HG02884 (cell line): Measurements from ENCODE around the gene DNAI4.
"Not testable (repeated sequence)": the region's sequence is repeated elsewhere in the genome, so short reads cannot be mapped to it uniquely, and the experiment has no call there.

Experiments
- ATAC-seq: cut with Tn5 transposase; IDR thresholded peaks from one replicate; pipeline ENCODE4 v1.9.1; 2021; ENCODE audit warnings: mild to moderate bottlenecking, moderate library complexity; ENCODE audit not compliant: unreplicated experiment

Gene DNAI4

GRCh38 chr1:66929999-66930822 lies 5.6 kb upstream of the DNAI4 start:
- peak; percentile 59 for ATAC-seq

GRCh38 chr1:66929691-66929998 lies 5.0 kb upstream of the DNAI4 start:
- ATAC-seq: no peak

- no peak for ATAC-seq
These were observed 4.6 kb upstream of the DNAI4 start for GRCh38 chr1:66929146-66929688.

GRCh38 chr1:66927528-66927927 lies 2.9 kb upstream of the DNAI4 start:
- no peak for ATAC-seq

GRCh38 chr1:66925944-66926343 lies 1.3 kb upstream of the DNAI4 start:
- no peak for ATAC-seq

DNA sequence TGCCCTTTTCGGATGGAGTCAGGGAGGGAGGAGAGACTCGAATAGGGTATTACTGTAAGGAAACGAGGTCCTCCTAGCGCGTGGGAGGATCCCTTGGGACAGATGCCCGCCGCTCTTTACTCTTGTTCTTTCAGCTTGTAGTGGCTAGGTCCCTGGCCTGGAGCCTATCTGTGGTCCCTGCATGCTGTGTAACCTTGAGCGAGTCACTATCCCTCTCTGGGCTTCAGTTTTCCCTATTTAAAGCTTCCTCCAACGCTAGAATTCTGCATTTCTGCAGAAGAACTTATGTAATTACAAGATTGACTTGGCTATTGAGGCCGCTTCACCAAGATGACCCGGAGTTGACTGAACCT lies 878 bp upstream of the DNAI4 start:
- ATAC-seq: peak; percentile 1

- ATAC-seq: no peak
These were observed 4.1 kb downstream of the DNAI4 start for GRCh38 chr1:66920543-66920942.

- ATAC-seq: no peak
These were observed 4.8 kb downstream of the DNAI4 start for GRCh38 chr1:66919828-66920227.

DNA sequence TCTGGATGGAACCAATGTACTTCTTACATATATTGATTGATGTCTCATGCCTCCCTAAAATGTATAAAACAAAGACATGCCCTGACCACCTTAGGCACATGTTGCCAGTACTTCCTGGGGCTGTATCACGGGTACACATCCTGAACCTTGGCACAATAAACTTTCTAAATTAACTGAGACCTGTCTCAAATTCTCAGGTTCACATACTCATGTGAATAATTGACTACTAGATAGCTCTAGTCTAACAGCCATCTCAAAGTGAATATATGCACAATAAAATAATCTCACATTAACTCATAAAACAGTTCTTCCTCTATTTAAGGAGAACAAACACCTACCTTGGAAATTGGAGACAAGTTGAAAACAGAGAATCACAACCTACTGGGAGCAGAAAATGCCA lies 5.6 kb downstream of the DNAI4 start:
- ATAC-seq: no peak

GRCh38 chr1:66917476-66917875 lies 7.2 kb downstream of the DNAI4 start:
- no peak for ATAC-seq

- ATAC-seq: no peak
These were observed 8.3 kb downstream of the DNAI4 start for GRCh38 chr1:66916320-66916719.

DNA sequence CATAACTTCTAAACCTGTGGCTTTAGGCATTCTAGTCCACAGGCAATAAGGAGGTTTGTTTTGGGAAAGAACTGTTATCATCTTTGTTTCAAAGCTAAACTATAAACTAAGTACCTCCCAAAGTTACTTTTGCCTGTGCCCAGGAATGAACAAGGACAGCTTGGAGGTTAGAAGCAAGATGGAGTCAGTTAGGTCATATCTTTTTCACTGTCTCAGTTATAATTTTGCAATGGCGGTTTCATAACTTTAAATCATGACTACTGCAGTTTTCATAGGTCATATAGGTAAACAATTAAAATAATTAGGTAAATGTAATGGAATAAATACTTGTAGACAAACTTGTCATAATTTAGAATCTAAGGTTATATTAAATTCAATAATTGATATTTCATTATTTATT lies 9.5 kb downstream of the DNAI4 start:
- not testable (repeated sequence) for ATAC-seq

DNA sequence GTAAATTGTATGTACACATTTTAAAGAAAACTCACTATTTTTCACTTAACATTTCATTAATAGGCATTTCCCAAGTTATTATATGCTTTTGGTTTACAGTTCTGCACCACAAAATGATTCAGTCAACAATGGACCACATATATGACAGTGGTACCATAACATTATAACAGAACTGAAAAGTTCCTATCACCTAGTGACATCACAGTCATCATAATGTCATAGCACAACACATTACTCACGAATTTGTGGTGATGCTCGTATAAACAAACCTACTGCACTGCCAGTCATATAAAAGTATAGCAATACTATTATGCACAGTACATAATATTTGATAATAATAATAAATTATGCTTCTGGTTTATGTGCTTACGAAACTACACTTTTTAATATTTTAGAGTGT lies 30.9 kb downstream of the DNAI4 start:
- ATAC-seq: no peak

DNA sequence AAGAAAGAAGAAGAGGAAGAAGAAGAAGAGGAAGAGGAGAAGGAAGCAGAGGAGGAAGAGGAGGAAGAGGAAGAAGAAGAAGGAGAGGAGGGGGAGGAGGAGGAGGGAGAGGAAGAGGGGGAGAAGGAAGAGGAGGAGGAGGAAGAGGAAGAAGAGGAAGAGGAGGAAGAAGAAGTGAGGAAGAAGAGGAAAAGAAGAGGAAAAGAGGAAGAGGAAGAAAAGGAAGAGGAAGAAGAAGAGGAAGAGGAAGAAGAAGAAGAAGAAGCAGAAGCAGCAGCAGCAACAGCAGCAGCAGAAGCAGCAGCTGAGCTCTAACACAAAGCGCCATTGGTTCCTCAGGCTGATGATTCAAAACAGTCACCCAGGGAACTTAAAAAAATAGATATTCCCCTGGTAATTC lies 34.0 kb downstream of the DNAI4 start:
- ATAC-seq: no peak

DNA sequence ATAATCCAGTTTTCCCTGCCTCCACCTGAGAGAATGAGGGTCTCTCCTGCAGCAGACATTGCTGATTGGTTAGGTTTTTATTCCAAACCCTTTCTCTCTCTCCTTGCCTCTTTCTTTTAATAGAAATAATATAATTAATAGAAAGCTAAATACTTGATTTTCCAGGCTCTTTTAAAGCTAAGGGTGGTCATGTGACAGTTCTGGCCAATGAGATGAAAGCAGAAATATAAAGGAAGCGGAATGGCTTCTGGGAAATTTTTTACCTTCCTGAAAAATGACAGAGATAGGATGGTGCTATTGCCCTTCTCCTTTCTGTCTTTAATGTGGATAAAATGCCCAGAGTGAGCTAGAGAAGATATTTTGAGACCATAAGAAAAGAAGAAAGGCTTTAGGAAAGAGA lies 35.6 kb downstream of the DNAI4 start:
- ATAC-seq: no peak

DNA sequence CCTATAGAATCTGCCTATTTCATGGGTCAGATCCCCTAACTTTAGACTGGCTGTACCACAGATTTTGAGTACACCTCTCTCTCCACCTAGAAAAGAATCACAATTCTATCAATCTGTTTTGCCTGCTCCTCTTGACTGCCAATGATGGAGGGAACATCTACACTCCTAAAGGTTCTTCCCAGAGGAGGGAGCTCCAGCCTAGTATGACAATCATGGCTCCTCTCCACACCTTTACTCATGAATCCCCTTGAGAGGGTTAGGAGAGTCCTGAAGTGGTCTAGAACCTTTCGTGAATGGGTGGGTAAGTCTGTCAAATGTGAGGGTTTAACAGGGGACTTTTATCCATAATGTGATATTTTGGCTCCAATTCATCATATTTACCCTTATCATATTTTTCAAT lies 48.0 kb downstream of the DNAI4 start:
- no peak for ATAC-seq

GRCh38 chr1:66873111-66873510 lies 51.5 kb downstream of the DNAI4 start:
- no peak for ATAC-seq

DNA sequence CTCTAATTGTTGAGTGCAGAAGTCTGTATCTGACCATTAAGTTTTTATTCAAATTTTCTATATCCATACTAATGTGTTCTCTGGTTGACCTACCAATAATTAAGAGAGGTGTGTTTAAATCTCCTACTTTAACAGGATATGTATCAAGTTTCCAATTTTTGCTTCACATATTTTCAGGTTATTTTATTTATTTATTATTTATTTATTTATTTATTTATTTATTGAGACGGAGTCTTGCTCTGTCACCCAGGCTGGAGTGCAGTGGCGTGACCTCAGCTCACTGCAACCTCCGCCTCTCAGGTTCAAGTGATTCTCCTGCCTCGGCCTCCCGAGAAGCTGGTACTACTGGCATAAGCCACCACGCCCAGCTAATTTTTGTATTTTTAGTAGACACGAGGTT lies 52.6 kb downstream of the DNAI4 start:
- ATAC-seq: not testable (repeated sequence)

GRCh38 chr1:66867501-66867900 lies 57.2 kb downstream of the DNAI4 start:
- no peak for ATAC-seq

DNA sequence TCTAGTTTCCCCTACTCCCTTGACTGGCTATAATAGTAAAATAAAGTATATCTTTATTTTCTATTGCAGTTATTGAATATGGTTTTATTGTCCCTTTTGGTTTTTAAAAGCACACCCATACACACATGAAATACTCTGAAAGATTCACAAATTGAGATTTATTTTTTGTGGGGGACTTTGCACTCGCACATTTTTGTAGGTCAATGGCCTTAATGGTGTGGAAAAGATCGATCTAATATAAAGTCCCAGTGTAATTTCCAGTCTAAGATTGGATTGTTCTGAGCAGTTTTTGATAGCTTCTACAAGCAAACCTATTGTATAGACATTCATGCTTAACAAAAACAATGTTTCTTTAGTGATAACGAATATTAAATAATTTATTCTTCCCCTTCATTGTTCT lies 64.1 kb downstream of the DNAI4 start:
- no peak for ATAC-seq

- ATAC-seq: no peak
These were observed 71.3 kb downstream of the DNAI4 start for GRCh38 chr1:66853379-66853778.

GRCh38 chr1:66852870-66853269 lies 71.8 kb downstream of the DNAI4 start:
- no peak for ATAC-seq

GRCh38 chr1:66850989-66851388 lies 73.7 kb downstream of the DNAI4 start:
- ATAC-seq: no peak
